GM21390 (cell line): ENCODE results near the gene SETD2.
"Not testable (repeated sequence)": the region's sequence is repeated elsewhere in the genome, so short reads cannot be mapped to it uniquely, and the experiment has no call there.

ENCODE experiments used
- ATAC-seq: cut with Tn5 transposase; IDR thresholded peaks from one replicate; pipeline ENCODE4 v1.9.1; 2021; ENCODE audit not compliant: unreplicated experiment

Gene SETD2

GRCh38 chr3:47156396-47156795 is 7.5 kb downstream of the SETD2 start:
- ATAC-seq = no peak

DNA sequence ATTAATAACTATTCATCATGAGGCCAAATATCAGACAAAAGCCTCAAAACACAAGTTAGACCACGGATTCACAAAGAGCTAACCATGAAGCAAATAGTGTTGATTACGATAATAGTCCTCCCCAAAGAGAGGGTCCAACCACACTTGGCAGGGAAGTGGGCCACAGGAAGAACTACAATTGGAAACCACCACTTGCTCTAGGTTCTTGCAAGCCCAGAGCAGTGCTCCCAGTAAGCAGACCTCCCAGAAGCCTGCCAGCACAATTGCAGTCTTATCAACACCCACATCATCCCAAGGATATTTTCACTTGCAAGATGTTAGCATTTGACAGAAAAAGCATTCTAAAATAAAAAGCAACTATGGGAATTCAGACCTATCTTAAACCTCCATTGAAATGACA is 11.3 kb downstream of the SETD2 start:
- ATAC-seq = no peak

- ATAC-seq = no peak
These were observed 12.1 kb downstream of the SETD2 start for GRCh38 chr3:47151836-47152235.

- ATAC-seq = no peak
These were observed 14.5 kb downstream of the SETD2 start for GRCh38 chr3:47149339-47149933.

DNA sequence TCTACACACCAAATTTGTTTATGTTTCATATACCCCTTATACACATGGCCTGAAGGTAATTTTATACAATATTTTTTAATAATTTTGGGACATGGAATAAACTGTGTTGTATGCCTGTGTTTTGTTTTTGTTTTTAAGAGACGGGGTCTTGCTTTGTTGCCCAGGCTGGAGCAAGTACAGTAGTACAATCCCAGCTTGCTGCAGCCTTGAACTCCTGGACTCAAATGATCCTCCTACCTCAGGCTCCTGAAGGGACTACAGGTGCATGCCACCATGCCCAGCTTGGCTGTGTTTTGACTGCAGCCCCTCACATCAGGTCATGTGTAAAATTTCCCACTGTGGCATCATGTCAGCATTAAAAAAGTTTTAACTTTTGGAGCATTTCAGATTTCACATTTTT is 18.6 kb downstream of the SETD2 start:
- no peak for ATAC-seq

DNA sequence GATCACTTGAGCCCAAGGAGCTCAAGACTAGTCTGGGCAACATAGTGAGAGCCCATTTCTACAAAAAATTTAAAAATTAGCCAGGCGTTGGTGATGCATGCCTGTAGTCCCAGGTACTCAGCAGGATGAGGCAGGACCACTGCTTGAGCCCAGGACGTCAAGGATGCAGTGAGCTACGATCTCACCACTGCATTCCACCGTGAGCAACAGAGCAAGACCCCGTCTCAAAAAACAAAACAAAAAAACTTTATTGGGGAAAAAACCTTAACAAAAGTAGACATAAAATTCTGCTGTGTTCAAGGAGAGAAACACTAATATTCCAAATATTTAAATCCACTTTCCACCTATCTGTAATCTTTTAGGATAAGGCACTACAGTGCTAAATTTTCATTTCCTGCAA is 20.8 kb downstream of the SETD2 start:
- ATAC-seq = no peak

DNA sequence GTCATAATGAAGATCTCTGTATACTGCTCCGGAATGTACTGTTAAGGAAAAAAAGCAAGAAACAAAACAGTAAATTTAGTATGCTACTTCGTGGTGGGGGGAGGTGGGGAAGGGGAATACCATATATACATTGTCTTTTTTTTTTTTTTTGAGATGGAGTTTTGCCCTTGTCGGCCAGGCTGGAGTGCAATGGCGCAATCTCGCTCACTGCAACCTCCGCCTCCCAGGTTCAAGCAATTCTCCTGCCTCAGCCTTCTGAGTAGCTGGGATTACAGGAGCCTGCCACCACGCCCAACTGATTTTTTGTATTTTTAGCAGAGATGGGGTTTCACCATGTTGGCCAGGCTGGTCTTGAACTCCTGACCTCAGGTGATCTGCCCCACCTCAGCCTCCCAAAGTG is 21.4 kb downstream of the SETD2 start:
- ATAC-seq = not testable (repeated sequence)

GRCh38 chr3:47140973-47141461 is 22.9 kb downstream of the SETD2 start:
- peak; percentile 85 for ATAC-seq

DNA sequence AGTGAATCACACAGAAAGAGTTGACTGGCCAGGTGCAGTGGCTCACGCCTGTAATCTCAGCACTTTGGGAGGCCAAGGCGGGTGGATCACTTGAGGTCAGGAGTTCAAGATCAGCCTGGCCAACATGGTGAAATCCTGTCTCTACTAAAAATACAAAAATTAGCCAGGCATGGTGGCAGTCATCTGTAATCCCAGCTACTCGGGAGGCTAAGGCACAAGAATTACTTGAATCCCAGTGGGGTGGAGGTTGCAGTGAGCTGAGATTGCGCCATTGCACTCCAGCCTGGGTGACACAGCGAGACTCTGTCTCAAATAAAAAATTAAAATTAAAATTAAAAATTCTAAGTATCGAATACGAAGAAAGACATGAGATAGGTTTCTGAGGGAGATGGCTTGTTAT is 23.4 kb downstream of the SETD2 start:
- not testable (repeated sequence) for ATAC-seq

- ATAC-seq = no peak
These were observed 29.6 kb downstream of the SETD2 start for GRCh38 chr3:47134311-47134710.

- no peak for ATAC-seq
These were observed 30.3 kb downstream of the SETD2 start for GRCh38 chr3:47133641-47134040.

GRCh38 chr3:47130557-47130956 is 33.4 kb downstream of the SETD2 start:
- no peak for ATAC-seq

- no peak for ATAC-seq
These were observed 35.8 kb downstream of the SETD2 start for GRCh38 chr3:47128137-47128536.

- ATAC-seq = no peak
These were observed 40.1 kb downstream of the SETD2 start for GRCh38 chr3:47123857-47124256.

DNA sequence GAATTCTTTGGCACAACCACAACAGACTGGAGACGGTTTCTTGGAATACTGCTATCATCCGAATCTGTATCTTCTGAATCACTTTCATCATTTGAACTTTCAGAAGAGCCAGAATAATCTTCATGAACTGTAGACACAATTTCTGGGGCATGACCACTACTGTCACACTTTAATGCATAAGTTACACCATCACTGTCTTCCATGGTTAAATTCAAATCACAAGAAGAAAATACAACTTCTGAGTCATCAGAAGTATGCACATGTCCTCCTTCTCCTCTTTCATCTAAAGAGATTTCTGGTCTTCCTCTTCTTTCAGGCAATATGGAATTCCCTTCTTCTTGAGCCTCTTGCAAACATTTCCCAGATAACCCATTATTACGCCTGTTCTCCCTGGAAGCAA is 42.5 kb downstream of the SETD2 start:
- no peak for ATAC-seq

- ATAC-seq = no peak
These were observed 43.8 kb downstream of the SETD2 start for GRCh38 chr3:47120138-47120537.

GRCh38 chr3:47119387-47119786 is 44.5 kb downstream of the SETD2 start:
- ATAC-seq = not testable (repeated sequence)

DNA sequence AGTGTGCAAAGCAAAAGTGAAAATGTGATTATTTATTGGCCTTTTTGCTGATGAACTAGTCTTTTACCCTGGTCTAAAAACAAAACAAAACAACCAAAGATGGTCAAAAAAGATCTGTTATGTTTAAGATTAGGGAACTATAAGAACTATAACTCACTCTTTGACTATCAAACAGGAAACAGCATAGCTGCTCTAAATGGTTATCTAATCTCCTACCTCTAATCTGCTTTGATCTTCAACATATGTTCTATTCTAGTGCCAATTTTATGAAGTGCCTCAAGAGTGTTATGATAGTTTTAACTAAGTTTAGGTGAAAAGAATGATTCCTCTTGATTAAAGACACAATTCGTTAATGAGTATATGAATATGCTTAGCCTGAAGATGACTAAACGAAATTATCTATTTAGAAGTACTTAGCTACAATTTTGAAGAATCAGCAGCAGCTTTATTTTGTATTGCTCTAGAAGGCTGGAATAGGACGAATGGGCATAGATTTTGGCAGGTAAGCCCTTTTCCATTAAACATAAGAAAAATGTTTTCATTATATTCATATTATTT is 46.0 kb downstream of the SETD2 start:
- no peak for ATAC-seq

DNA sequence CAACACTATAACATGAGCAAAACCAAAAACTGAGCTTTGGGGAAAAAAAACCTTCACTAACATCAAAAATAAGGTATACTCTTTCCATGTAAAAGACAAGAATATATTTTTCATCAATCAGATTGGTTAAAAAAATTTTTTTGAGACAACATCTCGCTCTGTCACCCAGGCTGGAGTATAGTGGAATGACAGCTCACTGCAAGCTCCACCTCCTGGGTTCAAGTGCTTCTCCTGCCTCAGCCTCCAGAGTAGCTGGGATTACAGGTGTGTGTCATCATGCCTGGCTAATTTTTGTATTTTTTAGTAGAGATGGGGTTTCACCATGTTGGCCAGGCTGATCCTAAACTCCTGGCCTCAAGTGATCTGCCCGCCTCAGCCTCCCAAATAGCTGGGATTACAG is 48.4 kb downstream of the SETD2 start:
- ATAC-seq = not testable (repeated sequence)

DNA sequence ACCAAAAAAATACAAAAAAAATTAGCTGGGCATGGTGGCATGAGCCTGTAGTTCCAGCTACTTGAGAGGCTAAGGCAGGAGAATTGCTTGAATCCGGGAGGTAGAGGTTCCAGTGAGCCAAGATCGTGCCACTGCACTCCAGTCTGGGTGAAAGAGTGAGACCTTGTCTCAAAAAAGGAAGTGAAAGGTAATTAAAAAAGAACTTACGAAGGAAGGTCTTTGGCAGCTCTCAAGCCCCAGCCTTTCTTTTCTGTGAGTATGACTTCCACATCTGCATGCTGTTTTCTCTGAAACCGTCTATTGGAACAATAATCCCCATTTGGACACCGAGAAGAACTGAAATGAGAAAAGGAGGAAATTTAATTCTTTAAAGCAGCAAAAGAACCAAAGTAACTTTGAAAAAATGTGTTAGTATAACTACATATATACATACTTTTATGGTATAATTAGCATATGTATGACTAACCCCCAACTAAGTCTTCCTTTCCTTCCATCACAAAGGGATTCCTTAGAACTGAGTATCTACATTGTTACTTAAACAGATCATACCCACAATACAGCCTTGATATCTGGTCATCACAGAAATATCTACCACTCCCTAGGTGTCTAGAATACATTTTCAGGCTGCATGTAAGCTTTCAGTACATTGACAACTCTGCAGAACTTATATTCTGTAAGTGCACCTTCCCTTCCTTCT is 50.1 kb downstream of the SETD2 start:
- no peak for ATAC-seq

GRCh38 chr3:47112997-47113396 is 50.9 kb downstream of the SETD2 start:
- ATAC-seq = no peak

GRCh38 chr3:47109393-47109792 is 54.5 kb downstream of the SETD2 start:
- no peak for ATAC-seq
